B cell (primary cell): Measurements from ENCODE around the gene TNFAIP2. TPM values are rescaled to one million over a fixed set of nuclear protein-coding genes. Genes with fewer than 3 reads are reported as not detected.

Experiments used
- ATAC-seq: fragments of 200-7000 bp; cut with Tn5 transposase; one replicate; pipeline ENCODE4 v1.10.0; 2021; ENCODE audit warnings: low read depth, mild to moderate bottlenecking, moderate number of reproducible peaks, moderate library complexity
- CTCF ChIA-PET: fragments of 350-600 bp; sonication (Branson Sonifier 250); formaldehyde crosslinking; loops from one replicate; lab custom pipeline; 2021; ENCODE audit warnings: antibody characterized with exemption, inconsistent platforms; lab: Charles Lee
- POLR2A ChIA-PET: fragments of 350-600 bp; sonication (Branson Sonifier 250); formaldehyde crosslinking; loops from one replicate; lab custom pipeline; 2021; ENCODE audit warnings: antibody characterized with exemption; lab: Charles Lee
- DNase-seq: peaks from one replicate; pipeline ENCODE4 v3.0.0; 2013
- H2AFZ ChIP-seq: 2 replicates; pipeline ENCODE4 v1.6.1; 2012; ENCODE audit warnings: mild to moderate bottlenecking, low read depth, low read length; ENCODE audit not compliant: insufficient read depth, poor library complexity, severe bottlenecking
- H3K27ac ChIP-seq, 2 donors: 1 replicate in 1 of 2; 2 replicates in 1 of 2; pipeline ENCODE4 v1.5.1; 2012 to 2013; ENCODE audit warnings: low read length in 2 of 2, mild to moderate bottlenecking in 2 of 2, moderate library complexity in 1 of 2
- H3K27me3 ChIP-seq, 4 experiments: fragments of 200-600 bp in 1 of 4; sonication (generic) in 1 of 4; replicated peaks in 1 of 4; 1 replicate in 2 of 4; 2 replicates in 2 of 4; pipeline versions ENCODE4 v1.6.1 to v1.7.0; 2013 to 2016; ENCODE audit warnings: low read length in 3 of 4, mild to moderate bottlenecking in 2 of 4, mixed read lengths in 1 of 4, moderate library complexity in 1 of 4; ENCODE audit not compliant: insufficient read depth in 4 of 4, control insufficient read depth in 3 of 4; ENCODE audit errors: control extremely low read depth in 1 of 4
- H3K36me3 ChIP-seq, 2 experiments: replicated peaks in 1 of 2; 1 replicate in 1 of 2; 2 replicates in 1 of 2; pipeline versions ENCODE4 v1.6.1 to v1.7.1; 2013; ENCODE audit warnings: low read length in 1 of 2; ENCODE audit not compliant: insufficient read depth in 2 of 2, control insufficient read depth in 1 of 2; ENCODE audit errors: control extremely low read depth in 1 of 2, extremely low read depth in 1 of 2
- H3K4me1 ChIP-seq, 2 donors: fragments of 200-600 bp in 1 of 2; sonication (generic) in 1 of 2; 1 replicate in 1 of 2; 2 replicates in 1 of 2; pipeline versions ENCODE4 v1.5.1 to v1.6.1; 2013 to 2017; ENCODE audit warnings: low read length in 2 of 2; ENCODE audit not compliant: control insufficient read depth in 2 of 2, insufficient read depth in 2 of 2
- H3K4me2 ChIP-seq: replicated peaks from 2 replicates; pipeline ENCODE3; 2012; ENCODE audit warnings: mild to moderate bottlenecking, low read depth, low read length; ENCODE audit not compliant: poor library complexity, severe bottlenecking
- H3K4me3 ChIP-seq, 5 experiments: fragments of 200-600 bp in 1 of 5; sonication (generic) in 1 of 5; 1 replicate in 3 of 5; 2 replicates in 2 of 5; pipeline versions ENCODE4 v1.5.1 to v1.7.0; 2011 to 2016; ENCODE audit warnings: low read length in 4 of 5, mild to moderate bottlenecking in 4 of 5, low read depth in 2 of 5, control low read depth in 1 of 5, moderate library complexity in 1 of 5; ENCODE audit not compliant: insufficient read depth in 1 of 5; ENCODE audit errors: control extremely low read depth in 1 of 5, extremely low read depth in 1 of 5
- H3K79me2 ChIP-seq: fragments of 200-600 bp; sonication (generic); one replicate; pipeline ENCODE4 v1.6.0; 2016; ENCODE audit warnings: low read length; ENCODE audit not compliant: control insufficient read depth, insufficient read depth
- H3K9ac ChIP-seq: fragments of 200-600 bp; sonication (generic); 2 replicates; pipeline ENCODE4 v1.6.1; 2017; ENCODE audit warnings: mild to moderate bottlenecking, low read length, moderate library complexity
- H3K9me3 ChIP-seq, 3 donors: one replicate each; pipeline versions ENCODE4 v1.6.1 to v1.7.1; 2013; ENCODE audit warnings: low read length in 2 of 3; ENCODE audit not compliant: control insufficient read depth in 2 of 3, insufficient read depth in 1 of 3; ENCODE audit errors: control extremely low read depth in 1 of 3
- H4K20me1 ChIP-seq: 2 replicates; pipeline ENCODE4 v1.6.0; 2012; ENCODE audit warnings: mild to moderate bottlenecking, low read length; ENCODE audit not compliant: insufficient read depth, control insufficient read depth, poor library complexity, severe bottlenecking
- H3K27ac Mint-ChIP-seq: one replicate; pipeline ENCODE4 v1.8.0; 2021; ENCODE audit warnings: mixed read lengths
- H3K27me3 Mint-ChIP-seq: one replicate; pipeline ENCODE4 v1.8.0; 2021; ENCODE audit warnings: mixed read lengths
- H3K4me1 Mint-ChIP-seq: one replicate; pipeline ENCODE4 v1.8.0; 2021; ENCODE audit warnings: mixed read lengths
- H3K4me3 Mint-ChIP-seq: one replicate; pipeline ENCODE4 v1.8.0; 2021; ENCODE audit warnings: mixed read lengths
- H3K9me3 Mint-ChIP-seq: one replicate; pipeline ENCODE4 v1.8.0; 2022; ENCODE audit warnings: mixed read lengths; ENCODE audit not compliant: insufficient read depth
- EZH2 ChIP-seq: IDR thresholded peaks from 2 replicates; pipeline ENCODE4 v1.6.1; 2012; ENCODE audit warnings: borderline replicate concordance, low read depth, mild to moderate bottlenecking, moderate library complexity, low read length; ENCODE audit not compliant: insufficient read depth, poor library complexity, severe bottlenecking
- WGBS: methylation state at CpG from one replicate; pipeline ENCODE4 v1.1.5; 2013; ENCODE audit warnings: missing lambda C conversion rate; ENCODE audit not compliant: insufficient coverage; 5-methylcytosine and 5-hydroxymethylcytosine counted together
- intact Hi-C: fragments of 100-400 bp; cut with micrococcal nuclease; formaldehyde crosslinking; loops from one replicate; pipeline ENCODE4 v1.10.0; 2022
- polyA plus RNA-seq: library from polyadenylated mRNA; depleted of rRNA; stranded (reverse); fragments of >200 nt; gene quantifications from 2 replicates; pipeline ENCODE4 v1.2.3, GENCODE V29; 2012
- total RNA-seq, 2 donors: library from RNA; stranded (reverse); fragments of 120-200 nt in 1 of 2; gene quantifications; 1 replicate in 1 of 2; 2 replicates in 1 of 2; pipeline versions ENCODE4 v1.2.3 to v1.2.4, GENCODE V29; 2013 to 2022
- TF ChIP-seq, protein P1 (sequence below): fragments of 200-600 bp; IDR thresholded peaks from one replicate; pipeline ENCODE4 v1.8.0; 2022; ENCODE audit warnings: antibody characterized with exemption, mild to moderate bottlenecking

TNFAIP2 gene
- total and polyA plus RNA-seq, 2 donors (not counting 1 experiment from before 2014, with no cell fraction given), result 1.5 to 9.0 TPM

DNA sequence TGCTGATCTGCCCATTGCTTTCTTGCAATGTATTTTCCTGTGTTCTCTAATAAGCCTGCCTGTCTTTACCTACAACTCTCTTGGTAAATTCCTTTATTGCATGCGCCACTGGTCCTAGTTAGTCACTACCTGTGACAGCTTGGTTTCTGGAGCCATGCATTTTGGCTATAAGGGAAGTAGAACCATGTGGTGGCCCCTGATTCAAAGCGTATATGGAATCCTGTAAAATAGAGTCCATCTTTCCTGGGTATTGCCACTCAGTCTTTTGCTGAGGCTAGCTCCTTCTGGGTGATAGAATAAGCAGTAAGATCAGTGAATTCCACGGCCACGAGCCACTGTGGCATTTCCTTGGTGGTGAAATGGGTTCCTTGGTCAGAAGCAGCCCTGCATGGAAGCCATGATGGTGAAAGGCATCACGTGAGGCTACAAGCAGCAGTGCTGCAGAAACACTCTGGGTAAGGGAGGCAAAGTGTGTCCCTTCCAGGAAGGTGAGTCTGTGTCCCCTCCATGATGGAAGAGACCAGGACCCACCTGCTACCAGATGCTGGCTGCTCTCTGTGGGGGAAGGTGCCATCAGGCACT lies 19.6 kb downstream of the TNFAIP2 start:
- ChIA-PET POLR2A (no interaction called here), CTCF (interaction anchor here (3.2 kb wide), 1 partner anchor 37 kb away, joined by 24 read pairs; no protein-coding TSS in a partner anchor)
- H3K4me3 Mint-ChIP-seq, result no peak overlapping the region
- intact Hi-C loops, result no loop called here
- Histone ChIP-seq H3K9ac (no peak overlapping the region), H3K36me3 (no peaks in the 10 kb centered on the region), H3K4me3 (no peak overlapping the region), H3K4me1 (peaks cover 0 to 11% of the 10 kb centered on the region in 2 donors), H3K79me2 (no peaks in the 10 kb centered on the region), H2AFZ (no peak overlapping the region), H3K9me3 (no peaks in the 10 kb centered on the region), H3K27me3 (peaks cover 0 to 21% (median 5%) of the 10 kb centered on the region in 4 experiments), H3K4me2 (no peak overlapping the region), H4K20me1 (no peaks in the 10 kb centered on the region), H3K27ac (no peak overlapping the region)
- H3K27ac Mint-ChIP-seq, result no peak overlapping the region
- DNase-seq (no peak), ATAC-seq (no peak)
- peaks cover 49% of the 10 kb centered on the region for H3K27me3 Mint-ChIP-seq
- WGBS, result 80% methylated on average over 4 of the region's 5 CpGs
- TF ChIP-seq EZH2, result no peak
- TF ChIP-seq, protein P1, sequence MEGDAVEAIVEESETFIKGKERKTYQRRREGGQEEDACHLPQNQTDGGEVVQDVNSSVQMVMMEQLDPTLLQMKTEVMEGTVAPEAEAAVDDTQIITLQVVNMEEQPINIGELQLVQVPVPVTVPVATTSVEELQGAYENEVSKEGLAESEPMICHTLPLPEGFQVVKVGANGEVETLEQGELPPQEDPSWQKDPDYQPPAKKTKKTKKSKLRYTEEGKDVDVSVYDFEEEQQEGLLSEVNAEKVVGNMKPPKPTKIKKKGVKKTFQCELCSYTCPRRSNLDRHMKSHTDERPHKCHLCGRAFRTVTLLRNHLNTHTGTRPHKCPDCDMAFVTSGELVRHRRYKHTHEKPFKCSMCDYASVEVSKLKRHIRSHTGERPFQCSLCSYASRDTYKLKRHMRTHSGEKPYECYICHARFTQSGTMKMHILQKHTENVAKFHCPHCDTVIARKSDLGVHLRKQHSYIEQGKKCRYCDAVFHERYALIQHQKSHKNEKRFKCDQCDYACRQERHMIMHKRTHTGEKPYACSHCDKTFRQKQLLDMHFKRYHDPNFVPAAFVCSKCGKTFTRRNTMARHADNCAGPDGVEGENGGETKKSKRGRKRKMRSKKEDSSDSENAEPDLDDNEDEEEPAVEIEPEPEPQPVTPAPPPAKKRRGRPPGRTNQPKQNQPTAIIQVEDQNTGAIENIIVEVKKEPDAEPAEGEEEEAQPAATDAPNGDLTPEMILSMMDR, result no peak
- H3K9me3 Mint-ChIP-seq, result no peaks in the 10 kb centered on the region
- peaks cover 17% of the 10 kb centered on the region for H3K4me1 Mint-ChIP-seq

DNA sequence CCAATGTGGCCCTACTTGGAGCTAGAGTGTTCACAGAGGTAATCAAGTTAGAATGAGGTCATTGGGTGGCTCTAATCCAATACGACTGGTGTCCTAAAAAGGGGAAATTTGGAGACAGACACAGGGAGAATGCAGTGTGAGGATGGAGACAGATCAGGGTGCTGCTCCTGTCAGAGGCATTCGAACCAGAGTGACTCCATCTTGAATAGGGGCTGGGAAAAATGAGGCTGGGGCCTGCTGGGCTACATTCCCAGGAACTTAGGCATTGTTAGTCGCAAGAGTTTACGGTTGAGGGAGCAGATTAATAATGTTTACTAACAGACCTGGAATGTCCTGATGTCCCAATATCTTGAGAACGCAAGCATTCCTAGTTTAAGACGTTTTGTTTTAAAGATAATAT lies 20.2 kb downstream of the TNFAIP2 start:
- H3K9ac ChIP-seq, result no peak overlapping the region
- no peak overlapping the region for H3K4me3 Mint-ChIP-seq
- no peak for ATAC-seq
- CTCF ChIA-PET, result no interaction called here
- H3K27me3 ChIP-seq, result peaks cover 0 to 22% (median 5%) of the 10 kb centered on the region in 4 experiments
- no peaks in the 10 kb centered on the region for H4K20me1 ChIP-seq
- peaks cover 52% of the 10 kb centered on the region for H3K27me3 Mint-ChIP-seq
- H3K27ac Mint-ChIP-seq, result no peak overlapping the region
- POLR2A ChIA-PET, result no interaction called here
- intact Hi-C loops, result no loop called here
- H3K4me2 ChIP-seq, result no peak overlapping the region
- no peak for DNase-seq
- TF ChIP-seq, protein P1, result no peak
- TF ChIP-seq EZH2, result no peak
- 77% methylated on average over 2 of the region's 6 CpGs for WGBS
- H3K4me1 ChIP-seq, result peaks cover 0 to 11% of the 10 kb centered on the region in 2 donors
- H3K9me3 ChIP-seq, result no peaks in the 10 kb centered on the region
- H3K27ac ChIP-seq, result no peak overlapping the region
- H2AFZ ChIP-seq, result no peak overlapping the region
- peaks cover 17% of the 10 kb centered on the region for H3K4me1 Mint-ChIP-seq
- no peaks in the 10 kb centered on the region for H3K9me3 Mint-ChIP-seq
- no peaks in the 10 kb centered on the region for H3K79me2 ChIP-seq
- no peaks in the 10 kb centered on the region for H3K36me3 ChIP-seq
- H3K4me3 ChIP-seq, result no peak overlapping the region
